NCI-H2227 (cell line): ENCODE results near the gene TOMM6.

ENCODE experiments used
- DNase-seq: peaks from one replicate; lab custom pipeline; 2025; ENCODE audit not compliant: unreplicated experiment; lab: John Stamatoyannopoulos, UW

Gene TOMM6

DNA sequence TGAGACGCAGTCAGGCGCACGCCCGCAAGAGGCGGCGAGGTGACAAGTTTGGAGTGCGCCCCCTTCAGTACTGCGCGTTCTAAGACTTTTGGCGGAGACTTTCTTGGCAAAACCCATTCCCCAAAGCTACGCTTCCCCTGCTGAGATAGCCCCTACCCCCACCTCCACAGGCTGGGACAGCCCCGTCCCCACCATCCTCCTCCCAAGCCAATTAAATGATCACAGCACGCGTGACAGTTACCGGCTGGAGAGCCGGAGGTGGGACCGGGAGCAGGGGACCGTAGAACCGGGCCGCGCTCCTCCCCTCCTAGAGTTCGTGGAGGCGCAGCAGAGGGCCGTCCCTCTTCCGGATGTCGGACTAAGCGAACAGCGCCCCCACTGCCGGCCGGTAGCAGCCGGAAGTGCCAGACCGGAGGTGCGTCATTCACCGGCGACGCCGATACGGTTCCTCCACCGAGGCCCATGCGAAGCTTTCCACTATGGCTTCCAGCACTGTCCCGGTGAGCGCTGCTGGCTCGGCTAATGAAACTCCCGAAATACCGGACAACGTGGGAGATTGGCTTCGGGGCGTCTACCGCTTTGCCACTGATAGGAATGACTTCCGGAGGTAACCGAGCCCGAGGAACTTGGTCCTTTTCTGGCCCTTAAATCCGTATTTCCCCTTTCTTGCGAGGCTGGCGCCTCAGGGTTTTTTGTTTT is at the start of gene TOMM6:
Gene TOMM6 (plus strand): TSS at position 476 of the 699 bp plus-strand sequence. CDS start 4 bp downstream, at position 480.
- peak; percentile 94 for DNase-seq

DNA sequence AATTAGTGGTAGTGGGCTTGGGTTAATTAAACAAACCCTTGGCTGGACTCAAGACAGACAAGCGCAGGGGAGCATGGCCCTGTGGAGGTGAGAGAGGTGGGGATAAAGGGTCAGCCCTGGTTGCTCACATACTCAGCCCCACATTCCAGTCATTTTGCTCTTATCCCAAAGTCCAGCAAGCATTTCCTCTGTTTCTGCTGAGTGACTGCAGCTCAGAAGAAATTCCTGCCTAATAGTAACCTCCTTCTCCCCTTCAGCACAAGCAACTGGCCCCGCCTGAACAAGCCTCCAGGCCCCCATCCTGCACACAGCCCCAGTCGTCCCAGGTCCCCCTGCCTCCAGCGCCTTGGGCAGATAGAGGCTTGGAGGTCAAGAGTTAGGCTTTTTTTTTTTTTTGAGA is 48.5 kb upstream of the TOMM6 start:
- no peak for DNase-seq

DNA sequence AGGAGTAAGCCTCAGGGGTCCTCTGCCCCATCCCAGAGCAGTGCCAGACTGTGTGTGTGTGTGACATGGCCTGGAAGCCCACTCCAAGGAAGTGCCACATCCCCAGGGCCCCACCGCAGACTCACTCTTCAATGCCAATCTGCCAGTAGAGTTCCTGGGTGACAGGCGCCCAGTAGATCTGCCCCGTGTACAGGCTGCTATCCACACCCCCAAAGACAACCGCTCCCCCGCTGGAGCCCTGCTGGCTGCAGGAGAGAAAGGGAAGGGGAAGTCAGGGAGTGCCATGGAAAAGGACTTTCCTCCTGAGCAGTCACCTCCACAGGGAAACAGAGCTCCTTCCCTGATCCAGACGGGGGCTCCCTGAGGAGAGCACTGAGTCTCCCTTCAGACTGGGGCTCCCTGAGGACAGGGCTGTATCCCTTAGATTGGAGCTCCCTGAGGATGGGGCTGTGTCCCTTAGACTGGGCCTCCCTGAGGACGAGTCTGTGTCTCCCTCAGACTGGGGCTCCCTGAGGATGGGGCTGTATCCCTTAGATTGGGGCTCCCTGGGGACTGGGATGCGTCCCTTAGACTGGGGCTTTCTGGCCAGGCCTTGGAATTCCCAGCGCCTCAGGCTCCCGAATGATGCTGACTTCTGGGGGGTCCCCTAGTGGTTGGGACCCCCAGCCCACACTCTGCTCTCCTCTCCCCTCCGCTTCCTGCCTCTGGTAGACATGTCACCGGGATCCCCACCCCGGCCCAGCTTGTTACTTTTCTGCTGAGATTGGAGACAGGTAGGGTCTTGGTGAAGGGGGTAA is 46.9 kb upstream of the TOMM6 start:
- no peak for DNase-seq

DNA sequence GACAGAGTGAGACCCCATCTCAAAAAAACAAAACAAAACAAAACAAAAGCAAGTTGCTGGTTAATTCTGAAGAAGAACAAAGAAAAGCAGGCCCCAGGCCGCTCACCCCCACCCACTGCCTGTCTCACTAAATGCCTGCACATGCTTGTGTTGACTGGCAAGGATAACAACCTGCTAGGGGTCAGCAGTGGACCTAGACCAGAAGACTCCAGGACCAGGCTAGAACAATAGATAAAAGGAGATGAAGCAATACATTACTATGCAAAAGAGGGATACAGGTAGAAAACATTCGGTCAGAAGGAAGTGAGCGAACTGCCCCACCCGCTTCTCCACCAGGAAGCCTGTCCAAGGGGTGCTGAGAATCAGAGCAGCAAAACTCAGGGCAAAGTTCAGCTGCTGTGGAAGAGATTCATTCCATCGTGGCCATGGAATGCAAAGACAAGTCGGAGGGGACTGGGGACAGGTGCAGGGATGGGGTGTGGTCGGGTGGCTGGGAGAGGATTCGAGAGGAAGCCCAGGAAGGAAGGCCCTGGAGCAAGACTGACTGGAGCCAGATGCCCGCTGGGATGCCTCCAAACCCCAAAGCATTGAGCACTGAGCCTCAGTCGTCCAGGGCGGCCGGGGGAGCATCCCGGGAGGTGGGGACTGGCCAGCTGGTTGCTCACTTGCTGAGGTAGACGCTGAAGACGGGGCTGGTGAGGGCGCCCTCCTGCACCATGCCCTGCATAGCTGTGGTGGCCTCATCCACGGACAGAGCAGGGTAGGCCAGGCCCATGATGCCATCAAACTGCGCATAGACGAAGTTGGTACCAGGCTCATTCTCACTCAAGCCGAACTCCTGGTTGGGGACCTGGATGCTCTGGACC is 45.6 kb upstream of the TOMM6 start:
- DNase-seq: no peak

DNA sequence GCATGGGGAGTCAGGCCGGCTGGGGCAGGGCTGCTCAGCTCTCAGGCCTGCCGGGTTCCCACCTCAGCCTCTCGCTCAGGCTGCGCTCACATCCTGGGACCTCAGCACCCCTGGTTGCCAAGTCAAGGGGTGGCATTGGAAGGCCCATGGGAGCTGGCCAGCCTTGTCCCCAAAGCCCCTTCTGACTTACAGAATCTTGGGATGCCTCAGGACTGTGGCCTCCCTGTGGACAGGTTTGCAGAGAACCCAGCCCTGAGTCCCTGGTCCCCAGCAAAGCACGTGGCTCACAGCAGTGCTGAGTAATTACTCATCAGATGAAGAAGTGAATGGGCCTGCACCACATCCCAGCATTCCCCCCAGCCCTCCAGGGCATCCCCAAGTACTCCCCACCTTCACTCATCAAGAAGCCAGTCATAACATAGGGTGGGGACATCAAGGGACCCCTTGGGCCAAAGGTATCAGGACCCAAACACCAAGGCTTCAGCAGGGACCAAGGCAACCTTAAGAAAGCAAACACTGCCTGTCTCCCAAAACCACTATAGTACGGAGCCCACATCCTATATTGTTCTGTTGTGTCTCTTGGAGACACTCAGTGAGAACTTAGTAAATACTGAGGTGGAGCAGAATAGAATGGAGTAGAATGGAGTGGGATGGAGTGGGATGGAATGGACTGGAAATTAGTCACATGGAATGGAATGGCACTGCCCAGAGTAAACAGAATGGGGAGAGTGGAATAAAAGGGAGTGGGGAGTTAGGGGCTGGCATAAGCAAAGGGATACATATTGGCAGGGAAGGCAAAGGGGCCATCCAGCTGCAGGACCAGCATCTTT is 43.9 kb upstream of the TOMM6 start:
- no peak for DNase-seq

DNA sequence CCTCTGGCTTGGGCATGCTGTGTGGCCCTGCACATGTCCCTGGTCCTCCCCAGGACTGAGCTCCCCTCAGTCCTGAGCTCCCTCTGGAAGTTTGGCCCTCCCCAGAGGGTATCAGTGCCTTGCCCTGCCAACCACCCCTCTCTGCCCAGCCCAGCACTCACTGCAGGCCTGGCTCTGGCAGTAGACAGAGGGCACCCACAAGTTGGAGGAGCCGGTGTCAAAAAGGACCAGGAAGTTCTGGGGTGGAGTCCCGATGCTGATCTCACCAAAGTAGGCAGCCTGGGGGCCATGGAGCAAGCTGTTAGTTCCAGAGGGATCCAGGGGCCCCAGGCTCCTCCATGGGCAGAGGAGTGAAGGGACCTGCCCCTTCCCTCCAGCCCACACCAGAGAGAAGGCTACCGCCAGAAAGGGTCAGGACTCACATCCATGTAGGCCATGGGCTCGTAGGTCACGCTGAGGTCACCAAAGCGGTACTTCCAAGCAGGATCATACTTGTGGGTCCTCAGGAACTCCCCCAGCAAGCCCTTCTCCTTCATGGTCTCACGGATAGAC is 43.2 kb upstream of the TOMM6 start:
- DNase-seq: no peak

DNA sequence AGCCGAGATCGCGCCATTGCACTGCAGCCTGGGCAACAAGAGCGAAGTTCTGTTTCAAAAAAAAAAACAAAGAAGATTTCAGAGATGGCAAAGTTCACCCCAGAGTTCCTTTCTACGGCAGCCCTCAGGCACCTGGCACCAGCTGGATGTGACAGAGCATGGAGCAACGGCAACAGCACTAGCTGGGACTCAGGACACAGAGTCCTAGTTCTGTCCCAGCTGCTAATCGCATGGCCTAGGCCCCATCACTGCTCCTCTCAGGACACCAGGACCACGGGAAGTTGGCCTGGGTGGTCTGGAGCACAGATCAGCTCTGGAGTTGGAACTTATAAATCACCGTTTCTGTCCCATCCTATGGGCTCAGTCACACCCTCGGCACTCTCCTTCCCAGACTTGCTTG is 41.4 kb upstream of the TOMM6 start:
- DNase-seq: no peak

DNA sequence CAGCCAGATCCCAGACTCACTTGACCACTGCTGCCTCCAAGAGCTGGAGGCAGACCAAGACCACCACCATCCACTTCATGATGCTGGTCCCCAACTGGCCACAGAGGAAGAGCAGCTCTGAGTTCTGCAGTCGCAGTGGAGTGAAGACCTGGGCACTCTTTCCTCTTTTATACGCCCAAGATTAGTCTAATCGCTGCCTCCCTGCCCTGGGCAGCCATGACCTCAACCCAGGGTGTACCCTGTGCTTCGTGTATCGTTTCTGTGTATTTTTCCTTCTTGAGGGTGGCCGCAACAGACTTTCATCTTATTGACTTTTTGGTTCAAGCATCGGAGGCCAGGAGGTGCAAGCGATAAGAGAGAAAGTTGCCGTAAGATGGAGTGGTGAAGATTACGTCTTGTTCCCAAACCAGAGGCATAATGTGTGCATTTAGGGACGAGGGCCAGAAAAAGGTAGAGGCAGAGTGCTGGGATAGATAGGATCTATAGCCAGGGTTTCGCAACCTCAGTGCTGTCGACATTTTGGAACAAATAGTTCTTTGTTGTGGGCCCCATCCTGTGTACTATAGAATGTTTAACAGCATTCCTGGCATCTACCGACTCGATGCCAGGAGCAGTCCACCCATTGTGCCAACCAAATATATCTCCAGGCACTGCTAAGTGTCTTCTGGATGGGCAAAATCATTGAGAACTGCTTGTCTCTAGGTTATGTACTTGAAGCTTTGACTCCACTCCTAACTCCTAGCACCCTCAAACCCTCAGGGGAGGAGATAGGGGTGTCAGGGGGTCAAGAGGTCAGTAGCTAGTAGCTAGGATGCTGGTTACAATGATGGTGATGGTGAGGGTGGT is 40.0 kb upstream of the TOMM6 start, which contains the start of gene PGC:
Gene PGC (minus strand): TSS at position 142 of the 846 bp plus-strand sequence. CDS start 63 bp downstream, at position 79.
- DNase-seq: no peak

DNA sequence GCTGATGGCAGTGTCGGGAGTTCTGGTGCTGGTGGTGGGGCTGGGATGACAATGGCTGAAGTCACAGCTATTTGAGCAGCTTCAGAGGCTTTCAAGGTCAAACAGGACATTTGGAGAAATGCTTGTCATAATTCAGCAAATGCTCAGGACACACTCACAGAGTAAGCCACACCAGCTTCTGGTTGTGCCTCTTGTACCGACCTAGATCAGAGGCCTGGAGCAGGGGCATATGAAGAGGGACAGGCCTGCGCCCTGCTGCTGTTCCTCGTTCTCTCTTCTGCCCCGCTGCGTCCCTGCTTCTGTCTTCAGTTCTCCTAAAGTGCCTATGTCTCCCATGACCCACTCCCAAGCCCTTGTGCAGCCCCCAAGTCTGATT is 39.4 kb upstream of the TOMM6 start:
- DNase-seq: no peak

DNA sequence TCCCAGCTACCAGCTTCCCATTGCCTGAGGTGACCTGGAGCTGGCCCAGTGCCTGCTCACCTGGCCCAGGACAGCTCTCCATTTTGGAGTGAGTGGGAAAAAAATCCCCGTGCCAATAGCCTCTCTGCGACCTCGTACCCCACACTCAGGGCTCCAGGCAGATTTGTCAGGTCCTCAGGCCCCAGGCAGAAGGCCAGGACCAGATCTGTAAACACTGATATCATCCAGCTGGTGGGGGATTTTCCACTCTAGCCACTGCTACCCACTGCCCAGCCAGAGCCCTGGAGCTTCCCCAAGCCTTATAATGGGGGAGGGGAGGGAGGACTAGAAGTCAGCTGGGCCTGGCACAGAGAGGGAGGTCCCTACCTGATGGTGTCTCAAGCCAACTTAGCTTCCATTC is 39.0 kb upstream of the TOMM6 start:
- no peak for DNase-seq

DNA sequence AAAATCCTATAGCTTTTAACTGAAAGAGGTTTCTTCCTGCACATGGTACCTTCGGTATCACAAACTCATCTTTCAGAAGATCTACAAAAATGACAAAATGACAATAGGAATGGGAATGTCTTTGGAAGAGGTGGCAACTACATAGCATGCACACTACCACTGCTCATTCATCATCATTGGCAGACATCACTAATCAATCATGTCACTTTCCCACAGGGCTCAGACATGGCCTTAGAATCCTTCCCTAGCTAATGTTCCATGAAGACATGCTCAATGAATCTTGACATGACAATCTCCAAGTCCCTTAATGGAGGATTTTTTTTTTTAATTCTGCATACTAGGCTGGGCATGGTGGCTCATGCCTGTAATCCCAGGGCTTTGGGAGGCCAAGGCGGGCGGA is 37.1 kb upstream of the TOMM6 start:
- no peak for DNase-seq

DNA sequence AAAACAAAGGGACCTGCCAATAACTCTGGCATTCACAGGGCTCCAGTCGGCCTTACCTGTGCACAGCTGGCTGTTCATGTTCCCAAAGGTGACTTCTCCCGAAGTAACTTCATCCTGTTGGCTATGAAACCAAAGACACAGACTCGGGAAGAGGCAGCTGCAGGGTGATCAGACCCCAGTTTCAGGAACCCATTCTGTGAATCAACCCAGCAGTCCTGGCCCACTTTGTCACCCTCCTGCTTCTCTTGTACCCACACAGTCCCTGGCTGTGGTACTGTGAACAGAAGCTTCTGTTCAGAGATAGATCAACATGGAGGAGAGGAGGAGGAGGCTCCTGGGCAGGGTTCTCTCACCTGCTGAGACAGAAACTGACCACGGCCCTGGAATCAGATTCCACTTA is 31.6 kb upstream of the TOMM6 start:
- DNase-seq: no peak

DNA sequence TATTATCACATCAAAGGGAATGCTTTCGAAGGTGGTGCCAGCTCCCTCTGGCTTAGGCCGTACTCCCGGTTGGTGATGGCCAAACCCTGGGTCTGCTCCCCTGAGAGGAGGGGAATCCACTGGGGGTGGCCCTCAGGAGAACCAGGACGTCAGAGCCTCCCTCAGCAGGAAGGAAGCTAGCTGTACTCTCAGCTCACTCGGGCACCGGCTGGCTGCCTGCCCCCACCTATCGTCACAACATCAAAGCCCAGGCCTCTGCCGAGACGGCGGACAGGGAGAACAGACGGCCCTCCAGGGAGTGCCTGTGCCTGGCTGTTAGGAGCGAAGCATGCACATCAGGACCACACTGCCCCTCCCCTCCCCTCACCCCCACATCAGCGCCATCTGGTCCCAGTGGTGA is 31.1 kb upstream of the TOMM6 start:
- no peak for DNase-seq

DNA sequence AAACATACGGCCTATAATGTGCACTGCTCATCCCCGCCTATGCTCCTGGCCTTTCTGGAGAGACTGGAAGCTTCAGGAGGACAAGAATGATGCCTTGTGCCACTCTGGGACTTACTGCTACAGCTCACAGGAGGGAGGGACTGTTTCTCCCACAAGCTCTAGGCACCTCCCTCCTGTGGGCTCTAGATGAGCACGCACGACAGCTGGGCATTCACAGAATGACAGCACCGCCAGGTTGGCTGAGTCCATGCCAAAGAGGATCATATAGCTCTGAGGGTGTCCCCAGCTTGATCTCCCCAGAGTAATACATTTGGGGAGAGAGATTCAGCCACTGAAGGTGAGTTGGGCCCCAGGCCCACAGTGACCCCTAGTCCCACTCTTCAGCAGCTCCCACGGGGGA is 30.2 kb upstream of the TOMM6 start:
- no peak for DNase-seq

DNA sequence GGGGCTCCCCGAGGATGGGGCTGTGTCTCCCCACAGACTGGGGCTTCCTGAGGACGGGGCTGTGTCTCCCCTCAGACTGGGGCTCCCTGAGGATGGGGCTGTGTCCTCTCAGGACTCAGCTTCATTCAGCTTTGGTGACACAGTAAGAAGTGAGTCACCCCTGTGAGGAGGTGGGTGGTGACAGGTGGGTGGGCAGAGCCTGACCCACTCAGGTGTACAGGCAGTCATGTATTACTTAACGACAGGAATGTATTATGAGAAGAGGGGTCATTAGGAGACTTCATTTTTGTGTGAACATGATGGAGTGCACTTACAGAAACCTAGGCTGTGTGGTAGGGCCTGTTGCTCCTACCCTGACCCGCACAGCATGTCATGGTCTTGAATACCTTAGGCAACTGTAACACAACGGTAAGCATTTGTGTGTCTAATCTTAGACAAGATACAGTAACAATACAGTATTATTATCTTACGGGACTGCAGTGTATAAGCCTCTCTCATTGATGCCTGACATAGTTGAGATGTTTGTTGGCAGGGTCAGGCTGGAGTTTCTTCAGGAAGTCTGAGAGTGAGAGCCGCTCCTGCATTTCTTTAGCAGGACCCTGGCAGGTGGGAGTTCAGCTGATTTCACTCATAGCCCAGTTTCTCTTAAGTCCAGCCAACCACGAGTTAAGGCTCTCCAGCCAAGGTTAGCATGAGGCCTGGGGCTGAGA is 29.4 kb upstream of the TOMM6 start:
- DNase-seq: no peak

DNA sequence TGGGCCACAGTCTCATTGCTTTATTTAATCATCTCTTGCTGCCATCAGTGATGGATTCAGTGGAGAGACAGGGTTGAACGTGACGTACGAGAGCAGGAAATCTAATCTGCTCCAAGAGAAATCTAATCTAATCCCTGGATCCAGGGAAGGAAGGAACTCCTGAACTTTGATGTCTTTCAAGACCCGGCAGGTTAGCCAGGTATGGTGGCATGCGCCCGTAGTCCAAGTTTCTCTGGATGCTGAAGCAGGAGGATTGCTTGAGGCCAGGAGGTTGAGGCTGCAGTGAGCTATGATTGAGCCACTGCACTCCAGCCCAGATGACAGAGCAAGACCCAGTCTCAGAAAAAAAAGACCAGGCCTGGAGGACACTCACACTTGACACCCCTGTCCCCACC is 28.9 kb upstream of the TOMM6 start:
- DNase-seq: no peak

DNA sequence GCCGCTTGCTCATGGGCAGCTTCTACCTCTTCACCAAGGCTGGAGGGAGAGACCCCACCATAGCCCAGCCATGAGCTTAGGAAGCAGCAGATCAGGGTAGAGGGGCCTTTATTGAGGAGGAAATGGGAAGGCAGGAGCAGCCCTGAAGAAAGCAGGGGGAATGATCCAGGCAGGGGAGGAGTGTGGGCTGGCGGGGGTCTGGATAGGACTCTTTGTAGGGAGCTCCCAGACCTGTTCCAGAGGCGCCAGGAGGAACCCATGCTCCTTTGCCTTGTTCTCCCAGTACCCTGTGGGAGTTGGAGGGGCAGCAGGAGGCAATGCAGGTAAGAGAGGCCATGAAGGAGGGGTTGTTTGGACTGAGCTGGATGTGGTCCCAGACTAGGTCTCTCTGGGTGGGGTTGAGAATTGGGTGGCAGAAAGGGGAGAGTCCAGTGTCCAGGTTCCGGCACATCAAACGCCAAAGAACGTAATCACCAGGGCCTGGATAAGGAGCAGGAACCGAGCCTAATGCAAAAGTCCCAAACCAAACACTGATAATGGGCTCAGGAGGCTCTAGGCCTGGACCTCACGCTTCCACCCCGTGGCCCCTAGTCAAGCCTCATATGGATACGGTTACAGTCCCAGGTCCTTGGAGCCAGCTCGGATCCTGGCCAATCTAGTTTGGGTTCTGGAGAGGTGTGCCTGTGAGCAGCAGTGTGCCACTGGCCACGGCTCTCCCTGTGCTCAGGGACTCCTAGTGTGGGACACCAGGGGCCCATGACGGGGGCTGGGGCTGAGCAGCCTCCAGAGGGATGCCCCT is 28.2 kb upstream of the TOMM6 start:
- DNase-seq: no peak
